Right lobe of liver (tissue), 6 donors: ENCODE data around the gene RNF40. TPM values are rescaled to one million over a fixed set of nuclear protein-coding genes. Genes with fewer than 3 reads are reported as not detected.
A peak's percentile ranks its signal among the peaks of the same experiment; 100 is the strongest.

ENCODE experiments used
- ATAC-seq, 4 donors: fragments of 200-7000 bp; cut with Tn5 transposase; one replicate each; pipeline ENCODE4 v1.9.1; 2020; ENCODE audit warnings: mild to moderate bottlenecking in 4 of 4, moderate library complexity in 4 of 4
- DNase-seq, 3 donors: peaks; one replicate each; pipeline ENCODE4 v3.0.0-alpha.2; 2020
- H3K27ac ChIP-seq, 3 donors: fragments of 200-600 bp; one replicate each; pipeline ENCODE4 v1.8.0; 2022
- H3K27me3 ChIP-seq, 2 donors: fragments of 200-600 bp; one replicate each; pipeline ENCODE4 v1.8.0; 2022
- H3K36me3 ChIP-seq, 4 donors: fragments of 200-600 bp; sonication (generic) in 1 of 4; one replicate each; pipeline versions ENCODE4 v1.5.1 to v1.8.0; 2017 to 2022; ENCODE audit warnings: control low read depth in 1 of 4
- H3K4me1 ChIP-seq, 4 donors: fragments of 200-600 bp; sonication (generic) in 1 of 4; one replicate each; pipeline versions ENCODE4 v1.5.1 to v1.8.0; 2017 to 2022; ENCODE audit warnings: control low read depth in 1 of 4
- H3K4me3 ChIP-seq, 3 donors: fragments of 200-600 bp; one replicate each; pipeline ENCODE4 v1.8.0; 2022
- H3K9me3 ChIP-seq, 4 donors: fragments of 200-600 bp; sonication (generic) in 1 of 4; one replicate each; pipeline versions ENCODE4 v1.5.1 to v1.8.0; 2017 to 2022; ENCODE audit warnings: control low read depth in 1 of 4
- CTCF ChIP-seq, 4 donors: fragments of 200-600 bp in 3 of 4; fragments of 450-650 bp in 1 of 4; IDR thresholded peaks; one replicate each; pipeline versions ENCODE4 v1.5.1 to v1.8.0; 2016 to 2022; ENCODE audit warnings: antibody characterized with exemption in 4 of 4, mild to moderate bottlenecking in 2 of 4
- POLR2A ChIP-seq: fragments of 450-650 bp; IDR thresholded peaks from one replicate; pipeline ENCODE4 v1.6.1; 2017; ENCODE audit warnings: antibody characterized with exemption, mild to moderate bottlenecking
- WGBS: methylation state at CpG from one replicate; pipeline ENCODE4 v1.1.6; 2018; ENCODE audit warnings: low coverage, low lambda C conversion rate; ENCODE audit not compliant: insufficient coverage; ENCODE audit errors: missing lambda C conversion rate; 5-methylcytosine and 5-hydroxymethylcytosine counted together
- intact Hi-C, 2 donors: fragments of 100-400 bp; cut with DNase I; formaldehyde crosslinking; loops; one replicate each; pipeline versions ENCODE4 v1.11.2 to v1.14.1; 2022
- total RNA-seq, 6 experiments: library from RNA; depleted of rRNA in 2 of 6; stranded (reverse); fragments of >200 nt in 2 of 6; fragmentation: NEBNext Ultra II Directional in 3 of 6; extraction: Animal tissue kit (Norgen Biotek cat#: 25700) in 3 of 6; gene quantifications; one replicate each; pipeline versions ENCODE4 v1.1.0 to v1.2.4, GENCODE V29; 2016 to 2023
- donor health status: DM: no; HTN: yes; CAD: no.
- donor health status: DM: no; HTN: no; CAD: no.
- donor health status: DM: no; HTN: no; CAD: no.
- donor health status: DM: no; HTN: yes; CAD: no.
- donor health status: DM: no; HTN: yes; CAD: no.

The RNF40 gene
- total RNA-seq, 6 experiments from 2014 or later: 34.3 to 56.8 (median 46.7) TPM

GRCh38 chr16:30738984-30739951, 22.9 kb upstream of the RNF40 start:
- H3K4me1 ChIP-seq: peaks cover 0 to 24% (median 4%) of the 10 kb centered on the region in 4 donors
- H3K9me3 ChIP-seq: no peaks in the 10 kb centered on the region
- ATAC-seq (peak in 1 of 4 donors; percentile 5), DNase-seq (no peak)
- intact Hi-C loops: no loop called here
- H3K36me3 ChIP-seq: peaks cover 16 to 49% (median 36%) of the 10 kb centered on the region in 4 donors
- H3K27ac ChIP-seq: no peak overlapping the region
- no peaks in the 10 kb centered on the region for H3K27me3 ChIP-seq
- H3K4me3 ChIP-seq: no peak overlapping the region
- 88% methylated on average over 17 of the region's 37 CpGs for WGBS
- TF ChIP-seq POLR2A: no peak
- TF ChIP-seq CTCF (IDR thresholded peaks at IDR 0.05): no peak

- H3K4me1 ChIP-seq: peaks cover 0 to 37% (median 6%) of the 10 kb centered on the region in 4 donors
- no peak overlapping the region for H3K4me3 ChIP-seq
- ATAC-seq: peak; percentile 60 to 77 (median 70)
- no peaks in the 10 kb centered on the region for H3K9me3 ChIP-seq
- intact Hi-C loops: no loop called here
- TF ChIP-seq CTCF (IDR thresholded peaks at IDR 0.05): no peak
- no peak for TF ChIP-seq POLR2A
- peaks cover 14 to 41% (median 29%) of the 10 kb centered on the region in 4 donors for H3K36me3 ChIP-seq
- 48% methylated on average over 8 of the region's 8 CpGs for WGBS
- DNase-seq: peak; percentile 73 to 87 (median 77)
- peak overlapping the region in 2 of 3 donors; percentile 18 to 36 for H3K27ac ChIP-seq
- no peaks in the 10 kb centered on the region for H3K27me3 ChIP-seq
These were observed 21.5 kb upstream of the RNF40 start for GRCh38 chr16:30740364-30741251.

- TF ChIP-seq POLR2A (no peak), CTCF (IDR thresholded peaks at IDR 0.05) (no peak)
- intact Hi-C loops: no loop called here
- H3K27ac ChIP-seq: peak overlapping the region in 1 of 3 donors; percentile 36
- H3K4me1 ChIP-seq: peaks cover 0 to 38% (median 7%) of the 10 kb centered on the region in 4 donors
- no peaks in the 10 kb centered on the region for H3K27me3 ChIP-seq
- ATAC-seq: peak; percentile 47 to 74 (median 58)
- peak; percentile 65 to 78 (median 73) for DNase-seq
- no peaks in the 10 kb centered on the region for H3K9me3 ChIP-seq
- no peak overlapping the region for H3K4me3 ChIP-seq
- WGBS: 56% methylated on average over 3 of the region's 6 CpGs
- H3K36me3 ChIP-seq: peaks cover 5 to 32% (median 22%) of the 10 kb centered on the region in 4 donors
These were observed 20.6 kb upstream of the RNF40 start for GRCh38 chr16:30741461-30741914.

- intact Hi-C loops: no loop called here
- no peak for ATAC-seq
- no CpG with 5 or more reads among the region's 11 CpGs for WGBS
- peaks cover 0 to 38% (median 15%) of the 10 kb centered on the region in 4 donors for H3K4me1 ChIP-seq
- H3K27ac ChIP-seq: no peak overlapping the region
- DNase-seq: no peak
- no peaks in the 10 kb centered on the region for H3K9me3 ChIP-seq
- H3K4me3 ChIP-seq: no peak overlapping the region
- H3K27me3 ChIP-seq: no peaks in the 10 kb centered on the region
- H3K36me3 ChIP-seq: peaks cover 0 to 10% (median 6%) of the 10 kb centered on the region in 4 donors
- no peak for TF ChIP-seq POLR2A
- TF ChIP-seq CTCF (IDR thresholded peaks at IDR 0.05): no peak
These were observed 18.4 kb upstream of the RNF40 start for GRCh38 chr16:30743716-30744115.
